ENCODE results near the gene ANKRD50.

The ANKRD50 gene

DNA sequence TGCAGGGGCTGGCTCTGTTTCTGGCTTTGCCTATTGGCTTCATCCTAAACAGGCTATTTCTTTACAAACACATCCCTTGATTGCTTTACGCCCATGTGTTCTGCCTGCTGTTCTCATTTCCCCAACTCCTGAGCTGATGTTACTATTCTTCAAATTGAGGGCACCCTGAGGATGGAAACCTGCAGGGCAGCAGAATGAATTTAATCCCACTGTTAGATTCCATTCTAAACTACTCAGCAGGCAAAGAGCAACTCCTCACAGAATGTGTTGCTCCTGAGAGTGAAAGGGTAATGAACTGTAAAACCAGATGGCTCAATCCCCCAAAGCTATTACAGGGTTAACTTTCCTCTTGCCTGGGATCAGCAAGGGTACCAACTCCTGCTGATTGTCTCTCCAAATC, 75.7 kb downstream of the ANKRD50 start:
- no peak for DNase-seq (ENCODE audit: low spot score)

DNA sequence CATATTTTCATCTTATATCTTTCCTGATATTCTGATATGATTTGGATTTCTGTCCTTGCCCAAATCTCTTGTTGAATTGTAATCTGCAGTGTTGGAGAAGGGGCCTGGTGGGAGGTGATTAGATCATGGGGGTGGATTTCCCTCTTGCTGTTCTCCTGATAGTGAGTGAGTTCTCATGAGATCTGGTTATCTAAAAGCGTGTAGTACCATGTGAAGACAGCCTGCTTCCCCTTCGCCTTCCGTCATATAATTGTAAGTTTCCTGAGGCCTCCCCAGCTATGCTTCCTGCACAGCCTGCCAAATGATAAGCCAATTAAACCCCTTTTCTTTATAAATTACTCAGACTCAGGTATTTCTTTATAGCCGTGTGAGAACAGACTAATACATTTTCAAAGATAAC, 77.2 kb downstream of the ANKRD50 start:
- DNase-seq (ENCODE audit: low spot score), result no peak

DNA sequence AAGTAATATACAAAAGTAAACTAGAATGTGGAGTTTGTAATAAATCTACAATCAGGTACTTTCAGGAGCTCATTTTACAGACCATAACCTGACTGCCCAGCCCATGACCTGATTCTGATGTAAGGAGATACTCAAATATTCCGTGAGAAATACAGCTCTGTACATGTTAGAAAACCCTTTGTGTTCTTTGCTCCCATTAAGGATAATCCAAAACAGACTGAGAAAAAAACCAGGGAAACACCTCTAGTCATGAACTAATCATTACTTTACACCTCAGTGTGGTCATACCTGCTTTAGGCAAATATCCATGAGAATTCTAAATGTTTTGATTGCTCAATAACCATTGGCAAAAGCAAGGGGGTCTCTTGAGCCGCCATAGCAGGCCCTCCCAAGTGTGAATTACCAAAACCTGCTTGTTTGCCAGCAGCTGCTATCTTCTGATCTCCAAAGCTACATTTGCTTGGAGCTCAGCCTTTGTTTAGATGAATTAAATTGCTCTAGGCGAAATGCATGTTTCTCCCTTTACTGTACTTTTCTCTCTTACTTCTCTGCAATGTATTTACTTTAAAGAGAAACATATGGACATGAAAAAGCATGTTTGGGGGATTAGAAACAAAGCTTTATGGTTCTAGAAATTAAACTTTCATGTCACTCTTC, 79.1 kb downstream of the ANKRD50 start:
- DNase-seq (ENCODE audit: low spot score), result no peak

DNA sequence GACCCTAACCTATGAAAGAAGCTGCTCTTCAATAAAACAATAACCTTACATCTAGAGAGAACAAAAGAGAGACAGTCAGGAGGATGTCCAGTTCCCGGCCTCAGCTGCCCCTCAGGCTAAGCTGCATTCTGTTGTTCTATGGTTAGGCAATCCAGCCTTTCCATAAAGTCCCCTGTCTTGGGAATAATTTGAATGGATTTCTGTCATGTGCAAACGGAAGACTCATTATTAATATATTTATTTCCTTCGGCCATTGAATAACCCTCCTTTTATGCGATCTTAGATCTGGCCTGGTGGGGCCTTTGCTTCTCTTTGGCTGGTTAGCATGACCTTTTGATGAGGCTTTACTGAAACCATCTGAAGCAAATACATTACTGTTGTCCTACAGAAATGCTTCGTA, 80.1 kb downstream of the ANKRD50 start:
- no peak for DNase-seq (ENCODE audit: low spot score)

DNA sequence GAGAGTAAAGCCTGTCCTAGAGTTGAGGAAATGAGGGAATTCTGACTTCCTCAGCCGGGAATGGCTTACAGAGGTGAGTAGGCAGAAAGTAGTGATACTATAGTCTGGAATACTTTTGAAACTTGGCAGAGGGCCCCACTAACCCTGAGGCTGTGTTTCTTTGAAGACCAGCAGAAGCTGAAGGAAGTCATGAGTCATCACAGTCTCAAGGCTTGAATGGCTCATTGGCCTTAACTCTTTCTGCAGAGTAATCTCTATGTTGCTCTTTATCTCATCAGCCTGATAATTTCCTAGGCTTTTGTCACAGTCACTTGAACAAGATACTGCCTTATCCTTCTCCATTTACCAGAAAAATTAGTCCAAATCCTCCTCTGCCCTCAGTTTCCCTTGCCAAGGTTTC, 80.8 kb downstream of the ANKRD50 start:
- no peak for DNase-seq (ENCODE audit: low spot score)

DNA sequence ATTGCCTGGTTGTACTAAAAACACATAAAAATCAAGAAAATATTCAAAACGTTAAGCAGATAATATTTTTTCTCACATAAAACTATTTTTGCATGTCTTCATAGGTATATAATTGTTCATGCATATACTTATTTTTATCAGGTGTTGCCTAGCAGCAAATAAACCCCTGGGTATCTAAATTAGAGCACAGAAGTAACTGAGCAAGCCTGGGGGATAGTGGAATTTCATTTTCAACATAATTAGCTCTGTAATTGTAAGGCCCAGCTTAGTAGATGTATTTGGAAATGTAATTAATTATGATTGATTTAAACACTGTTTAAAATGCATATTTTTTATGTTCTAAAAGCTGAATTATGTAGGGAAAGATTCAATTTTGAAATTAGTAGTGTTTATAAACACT, 82.9 kb downstream of the ANKRD50 start:
- DNase-seq (ENCODE audit: low spot score), result no peak
